Right hindlimb (tissue), 1 donor: ENCODE data around the gene SLC12A3.
"Not testable (repeated sequence)": the region's sequence is repeated elsewhere in the genome, so short reads cannot be mapped to it uniquely, and the experiment has no call there.

ENCODE experiments used
- DNase-seq: peaks from one replicate; pipeline ENCODE4 v3.0.0-alpha.2; 2018

Gene SLC12A3

DNA sequence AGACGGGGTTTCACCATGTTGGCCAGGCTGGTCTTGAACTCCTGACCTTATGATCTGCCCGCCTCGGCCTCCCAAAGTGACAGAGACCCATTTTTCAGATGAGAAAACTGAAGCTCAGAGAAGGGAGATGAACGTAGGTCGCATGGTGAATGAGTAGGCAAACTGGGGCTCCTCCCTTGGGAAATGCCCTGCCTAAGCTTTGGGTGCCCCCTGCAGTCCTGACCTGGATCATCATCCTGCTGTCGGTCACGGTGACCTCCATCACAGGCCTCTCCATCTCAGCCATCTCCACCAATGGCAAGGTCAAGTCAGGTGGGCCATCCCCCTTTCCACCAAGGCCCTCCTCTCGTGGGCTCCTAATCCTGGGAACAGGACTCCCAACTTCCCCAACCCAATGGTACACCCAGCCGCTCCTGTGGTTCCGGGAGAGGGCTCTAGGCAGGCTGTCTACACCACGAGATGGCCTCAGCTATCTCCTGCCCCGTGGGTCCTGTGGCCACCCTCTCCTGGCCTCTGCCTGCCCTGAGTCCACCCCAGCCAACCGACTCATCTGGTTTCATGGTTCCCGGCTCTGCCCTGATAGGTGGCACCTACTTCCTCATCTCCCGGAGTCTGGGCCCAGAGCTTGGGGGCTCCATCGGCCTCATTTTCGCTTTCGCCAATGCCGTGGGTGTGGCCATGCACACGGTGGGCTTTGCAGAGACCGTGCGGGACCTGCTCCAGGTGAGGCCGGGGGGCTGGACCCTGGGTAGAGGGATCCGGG lies 4.7 kb downstream of the SLC12A3 start:
- no peak for DNase-seq

DNA sequence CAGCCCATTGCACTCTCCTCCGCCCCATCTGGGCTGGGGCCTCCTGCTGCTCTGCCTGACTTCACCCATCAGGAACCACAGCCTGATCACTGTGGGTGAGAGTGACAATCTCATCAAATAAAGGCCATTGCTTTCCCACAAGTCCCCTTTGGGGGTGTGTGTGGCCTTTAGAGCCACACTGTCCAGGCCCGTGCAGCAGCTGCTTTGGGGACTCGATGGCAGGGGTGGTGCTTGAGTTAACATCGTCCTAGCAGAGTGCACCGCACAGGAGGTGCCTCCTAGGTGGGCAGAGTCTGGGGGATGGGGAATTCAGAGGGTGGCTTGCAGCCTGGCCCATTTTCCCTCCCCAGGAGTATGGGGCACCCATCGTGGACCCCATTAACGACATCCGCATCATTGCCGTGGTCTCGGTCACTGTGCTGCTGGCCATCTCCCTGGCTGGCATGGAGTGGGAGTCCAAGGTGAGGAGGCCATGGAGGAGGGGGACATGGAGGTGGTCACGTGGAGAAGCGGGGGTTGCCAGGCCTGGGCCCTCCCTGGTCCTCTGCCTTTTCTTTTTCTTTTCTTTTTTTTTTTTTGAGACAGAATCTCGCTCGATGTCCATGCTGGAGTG lies 5.4 kb downstream of the SLC12A3 start:
- DNase-seq: no peak

DNA sequence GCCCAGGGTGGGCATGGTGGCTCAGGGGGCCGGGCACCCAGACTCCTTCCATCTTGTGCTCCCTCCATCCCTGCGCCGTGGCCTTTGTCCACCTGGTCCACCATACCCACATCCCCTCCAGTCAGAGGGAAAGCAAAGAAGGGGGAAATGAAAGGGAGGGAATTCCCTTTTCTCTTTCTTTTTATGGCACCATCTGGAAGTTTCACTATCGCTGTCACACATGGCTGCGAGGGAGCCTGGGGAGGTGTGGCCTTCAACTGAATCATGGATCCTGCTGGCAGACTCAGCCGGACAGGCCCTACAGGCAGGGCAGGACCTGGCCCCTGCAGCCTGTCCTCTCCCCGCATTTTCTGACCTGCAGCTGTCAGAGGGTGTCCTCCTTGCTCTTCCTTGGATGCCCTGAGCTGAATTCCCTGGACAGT lies 6.2 kb downstream of the SLC12A3 start:
- DNase-seq: no peak

GRCh38 chr16:56872863-56873391 lies 7.9 kb downstream of the SLC12A3 start:
- no peak for DNase-seq

DNA sequence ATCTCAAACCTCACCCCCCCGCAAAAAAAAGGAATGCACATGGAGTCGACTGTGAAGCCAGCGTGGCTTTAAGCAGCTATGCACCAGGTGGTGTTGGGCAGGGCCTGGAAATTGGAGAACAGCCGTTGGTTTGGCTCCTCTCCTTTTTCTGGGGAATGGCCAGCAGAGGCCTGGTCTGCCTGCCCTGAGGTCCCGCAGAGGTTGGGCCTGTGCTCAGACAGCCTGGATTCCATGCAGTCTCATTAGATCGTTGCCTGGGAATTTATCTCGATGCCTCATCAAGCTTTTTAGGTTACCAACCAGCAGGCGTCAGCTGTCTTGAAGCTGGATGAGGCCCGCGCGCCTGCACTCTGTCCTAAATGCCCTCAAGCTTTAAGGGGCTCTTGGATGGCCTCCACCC lies 9.8 kb downstream of the SLC12A3 start:
- peak; percentile 79 for DNase-seq

DNA sequence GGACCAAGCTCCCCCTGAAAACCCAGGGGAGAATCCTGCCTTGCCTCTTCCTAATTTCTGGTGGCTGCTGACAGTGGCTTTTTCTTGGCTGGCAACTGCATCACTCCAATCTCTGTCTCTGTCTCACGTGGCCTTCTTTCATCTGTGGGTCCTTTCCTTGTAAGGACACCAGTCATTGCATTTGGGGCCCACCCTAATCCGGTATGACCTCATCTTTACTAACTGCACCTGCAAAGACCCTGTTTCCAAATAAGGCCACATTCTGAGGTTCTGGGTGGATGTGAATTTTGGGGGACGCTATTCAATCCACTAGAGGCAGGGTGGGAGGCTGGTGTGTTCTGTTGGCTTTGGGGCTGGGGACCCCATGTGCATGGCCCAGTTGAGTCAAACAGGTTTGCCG lies 11.0 kb downstream of the SLC12A3 start:
- no peak for DNase-seq

DNA sequence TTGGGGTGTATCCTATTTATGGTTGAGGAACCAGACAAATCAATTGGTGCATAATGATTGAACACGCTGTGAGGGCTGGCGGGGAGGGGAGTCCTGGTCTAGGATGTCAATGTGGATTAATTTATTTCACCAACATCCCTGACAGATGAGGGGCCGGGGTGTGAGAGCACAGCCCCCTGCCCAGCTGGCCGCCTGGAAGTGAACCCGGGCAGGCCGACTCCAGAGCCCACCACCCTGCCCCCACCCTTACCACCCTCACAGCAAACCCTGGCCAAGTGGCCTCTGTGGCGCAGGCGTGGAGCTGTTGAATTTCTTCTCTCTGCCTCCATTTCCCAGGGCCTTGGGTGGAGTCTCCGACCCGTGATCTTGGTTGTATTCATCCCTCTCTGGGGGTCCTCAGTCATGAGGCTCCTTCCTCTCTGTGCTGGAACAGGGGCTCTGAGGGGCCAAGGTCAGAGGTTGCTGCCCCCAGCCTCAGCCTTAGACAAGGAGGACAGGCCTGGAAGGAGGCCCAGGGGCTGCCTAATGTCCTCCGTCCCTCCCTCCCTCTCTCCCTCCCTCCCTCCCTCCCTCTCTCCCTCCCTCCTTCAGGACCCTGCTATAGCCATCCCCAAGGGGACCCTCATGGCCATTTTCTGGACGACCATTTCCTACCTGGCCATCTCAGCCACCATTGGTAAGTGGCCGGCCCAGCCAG lies 12.6 kb downstream of the SLC12A3 start:
- no peak for DNase-seq

DNA sequence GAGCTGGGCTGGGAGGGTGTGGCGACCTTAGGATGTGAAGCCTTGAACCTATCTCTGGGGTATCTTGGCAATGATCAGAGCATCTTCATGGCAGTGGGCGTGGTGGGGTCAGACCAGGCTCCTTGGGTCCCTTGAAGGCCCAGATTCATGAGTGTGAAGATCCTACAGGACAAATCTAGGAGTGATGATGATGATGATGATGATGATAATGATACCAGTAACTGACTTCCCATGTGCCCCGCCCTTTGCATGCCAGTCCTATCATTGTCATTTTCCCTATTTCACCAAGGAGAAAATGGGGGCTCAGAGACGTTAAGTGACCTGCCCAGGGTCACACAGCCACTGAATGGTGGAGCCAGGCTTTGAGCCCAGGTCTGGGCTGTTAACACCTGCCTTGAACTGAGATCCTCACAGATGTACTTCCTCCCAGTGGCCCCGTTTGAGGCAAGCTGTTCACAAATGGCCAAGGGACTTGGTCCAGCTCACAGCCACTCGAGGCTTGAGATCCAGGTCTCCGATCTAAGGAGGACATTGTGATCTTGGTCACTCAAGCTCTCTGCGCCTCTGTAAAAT lies 13.4 kb downstream of the SLC12A3 start:
- DNase-seq: no peak

- DNase-seq: no peak
Measured at GRCh38 chr16:56879276-56879675, 14.3 kb downstream of the SLC12A3 start.

GRCh38 chr16:56880176-56880575 lies 15.2 kb downstream of the SLC12A3 start:
- no peak for DNase-seq

DNA sequence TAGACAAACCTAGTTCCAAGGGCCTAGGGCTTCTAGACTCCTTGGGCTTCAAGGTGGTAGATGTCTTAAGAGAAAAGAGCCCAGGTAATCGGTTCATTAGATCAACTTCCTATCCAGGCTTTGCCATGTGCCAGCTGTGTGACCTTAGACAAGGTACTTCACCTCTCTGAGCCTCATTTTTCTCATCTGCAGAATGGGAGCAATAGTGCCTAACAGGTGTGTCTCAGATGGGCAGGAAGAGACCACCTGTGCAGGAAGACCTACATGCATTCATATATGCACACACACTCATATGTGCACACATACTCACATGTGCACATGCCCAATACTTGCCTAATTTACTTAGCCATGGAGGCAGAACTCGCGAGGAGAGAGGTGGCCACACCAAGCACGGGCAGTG lies 15.7 kb downstream of the SLC12A3 start:
- DNase-seq: no peak

GRCh38 chr16:56882077-56882800 lies 17.2 kb downstream of the SLC12A3 start:
- DNase-seq: no peak

DNA sequence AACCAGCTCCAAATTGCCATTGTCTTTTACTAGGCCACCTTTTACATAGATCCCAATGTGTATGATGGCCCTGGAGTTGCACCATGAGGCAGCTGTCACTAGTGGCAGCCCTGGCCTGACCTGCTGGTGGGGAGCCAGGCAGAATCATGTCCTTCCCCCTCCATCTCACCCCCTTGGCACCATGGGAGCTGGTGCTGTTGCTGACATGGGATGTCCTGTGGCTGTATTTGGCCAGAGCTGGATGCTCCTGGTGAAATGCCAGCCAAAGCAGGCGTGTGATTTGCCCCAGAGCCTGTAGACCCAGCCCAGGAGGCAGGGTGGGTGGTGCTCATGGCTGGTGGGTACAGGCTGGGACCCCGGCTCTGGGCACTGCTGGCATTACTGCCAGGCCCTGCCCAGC lies 18.6 kb downstream of the SLC12A3 start:
- DNase-seq: no peak

DNA sequence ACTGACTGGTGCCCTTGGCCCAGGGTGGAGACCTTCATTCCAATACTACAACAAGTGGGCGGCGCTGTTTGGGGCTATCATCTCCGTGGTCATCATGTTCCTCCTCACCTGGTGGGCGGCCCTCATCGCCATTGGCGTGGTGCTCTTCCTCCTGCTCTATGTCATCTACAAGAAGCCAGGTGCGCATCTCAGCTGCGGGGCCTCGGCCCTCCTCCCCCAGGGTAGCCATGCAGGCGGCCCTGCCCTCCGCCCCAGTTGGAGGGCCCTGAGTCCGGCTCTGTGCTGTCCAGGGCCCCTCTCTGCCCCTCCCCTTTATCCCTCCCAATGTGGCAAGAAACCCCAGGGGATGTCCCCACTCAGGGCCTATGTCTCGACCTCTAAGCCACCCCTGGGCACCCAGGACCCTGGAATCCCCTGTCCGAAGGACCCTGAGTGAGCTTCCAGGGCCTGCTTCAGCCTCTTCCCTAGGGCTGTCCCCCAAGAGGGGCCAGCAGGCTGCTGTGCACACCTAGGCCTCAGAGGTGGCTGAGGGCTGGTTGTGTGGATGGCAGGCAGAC lies 19.1 kb downstream of the SLC12A3 start:
- DNase-seq: no peak

- not testable (repeated sequence) for DNase-seq
Measured at GRCh38 chr16:56884929-56885328, 19.9 kb downstream of the SLC12A3 start.

DNA sequence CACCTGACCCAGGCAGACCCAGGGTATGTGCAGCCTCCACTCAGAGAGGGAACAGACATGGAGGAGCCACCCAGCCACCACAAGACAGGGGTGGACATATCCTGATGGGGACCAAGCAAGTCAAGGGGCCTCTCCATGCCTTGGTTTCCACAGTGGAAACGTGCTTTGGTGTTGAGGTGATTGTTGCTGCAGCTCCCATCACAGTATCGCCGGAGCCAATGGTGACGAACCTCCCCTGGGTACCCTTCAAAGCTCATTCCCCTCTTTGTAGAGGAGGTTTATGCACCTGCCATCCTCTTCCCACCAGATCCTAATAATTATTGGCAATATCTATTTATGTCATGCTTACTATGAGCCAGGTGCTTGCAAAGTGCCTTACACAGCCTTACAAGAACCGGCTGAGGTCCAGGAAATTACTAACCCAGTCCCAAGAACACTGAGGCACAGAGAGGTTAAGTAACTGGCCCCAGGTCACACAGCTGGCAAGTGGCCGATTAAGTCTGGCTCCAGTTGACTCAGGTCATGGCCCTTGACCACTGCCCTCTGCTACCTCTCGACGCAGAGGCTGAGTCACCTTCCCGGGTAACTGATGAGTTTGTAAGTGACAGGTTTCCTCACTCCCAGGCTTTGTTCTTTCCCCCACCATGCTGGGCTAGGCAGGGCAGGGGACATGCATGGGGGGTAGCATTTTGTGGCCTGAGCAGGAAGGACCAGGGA lies 20.6 kb downstream of the SLC12A3 start:
- DNase-seq: no peak

GRCh38 chr16:56886296-56886695 lies 21.3 kb downstream of the SLC12A3 start:
- DNase-seq: no peak

DNA sequence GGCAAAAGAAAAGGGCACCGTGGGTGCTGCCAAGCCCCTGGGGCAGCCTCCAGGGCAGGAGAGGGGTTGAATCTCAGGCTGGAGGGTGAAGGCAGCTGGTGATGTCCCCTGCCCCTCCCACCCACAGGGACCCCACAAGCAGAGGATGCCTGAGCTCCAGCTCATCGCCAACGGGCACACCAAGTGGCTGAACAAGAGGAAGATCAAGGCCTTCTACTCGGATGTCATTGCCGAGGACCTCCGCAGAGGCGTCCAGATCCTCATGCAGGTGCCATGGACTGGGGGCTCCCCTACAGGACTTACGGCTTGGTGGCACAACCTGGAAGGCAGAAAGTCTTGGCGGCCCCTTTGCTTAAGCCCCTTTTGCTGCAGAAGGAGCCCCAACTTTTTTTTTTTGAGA lies 21.8 kb downstream of the SLC12A3 start:
- DNase-seq: no peak

DNA sequence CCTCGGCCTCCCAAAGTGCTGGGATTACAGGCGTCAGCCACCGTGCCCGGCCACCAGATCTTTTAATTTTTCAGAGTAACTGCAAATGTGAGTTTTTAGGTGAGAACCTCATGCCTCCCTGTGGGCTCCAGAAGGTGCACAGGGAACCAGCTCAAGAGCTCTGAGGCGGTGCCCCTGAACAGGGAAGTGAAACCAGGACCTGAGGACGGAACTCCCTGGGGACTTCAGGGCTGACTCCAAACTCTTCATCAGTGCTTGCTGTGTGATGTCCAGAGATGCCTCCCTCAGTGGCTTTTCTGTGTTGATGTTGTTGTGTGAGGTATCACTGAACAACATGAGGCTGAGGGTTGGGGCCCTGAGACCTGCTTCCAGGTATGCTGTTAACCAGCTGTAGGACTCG lies 23.8 kb downstream of the SLC12A3 start:
- DNase-seq: no peak

DNA sequence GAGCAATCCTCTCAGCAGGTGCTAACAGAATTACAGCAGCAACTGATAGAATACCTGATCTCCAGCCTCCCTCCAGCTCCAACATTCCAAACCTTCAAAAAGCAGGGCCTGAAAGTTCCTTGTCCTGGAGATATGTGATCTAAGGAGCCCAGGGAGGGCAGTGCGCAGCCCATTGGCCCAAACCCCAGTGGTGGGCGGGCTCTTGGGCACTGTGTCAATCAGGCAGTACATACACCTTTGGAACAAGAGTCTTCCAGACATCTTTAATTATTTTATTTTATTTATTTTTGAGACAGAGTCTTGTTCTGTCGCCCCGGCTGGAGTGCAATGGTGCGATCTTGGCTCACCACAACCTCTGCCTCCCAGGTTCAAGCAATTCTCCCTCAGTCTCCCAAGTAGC lies 24.2 kb downstream of the SLC12A3 start:
- DNase-seq: no peak

- no peak for DNase-seq
Measured at GRCh38 chr16:56891685-56892084, 26.7 kb downstream of the SLC12A3 start.

DNA sequence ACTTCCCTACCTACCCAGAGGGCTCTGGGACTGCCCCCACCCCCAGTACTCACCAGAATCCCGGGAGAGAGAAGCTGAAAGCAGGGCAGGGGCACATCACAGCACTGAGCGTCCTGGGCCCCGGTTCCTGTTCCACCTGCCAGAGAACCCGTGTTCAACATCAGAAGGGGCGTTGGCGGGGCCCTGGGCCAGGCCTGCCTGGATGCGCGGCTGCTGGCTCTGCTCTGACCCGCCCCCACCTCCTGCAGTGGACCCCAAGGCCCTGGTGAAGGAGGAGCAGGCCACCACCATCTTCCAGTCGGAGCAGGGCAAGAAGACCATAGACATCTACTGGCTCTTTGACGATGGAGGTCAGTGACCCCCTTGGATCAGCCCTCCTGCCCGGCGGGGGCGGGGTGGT lies 27.7 kb downstream of the SLC12A3 start:
- no peak for DNase-seq
